ENCODE measurements around the gene TSPAN10. TPM values are rescaled to one million over a fixed set of nuclear protein-coding genes. Genes with fewer than 3 reads are reported as not detected.

The TSPAN10 gene
- total and polyA plus RNA-seq, 7 experiments from 2014 or later = 0.32 to 1.9 (median 0.51) TPM

GRCh38 chr17:81659038-81659437 lies 22.0 kb downstream of the TSPAN10 start:
- H3K9me3 Mint-ChIP-seq = no peaks in the 10 kb centered on the region
- H3K9me3 ChIP-seq (ENCODE audit: control insufficient read depth in 2 of 3, low read length in 3 of 3) = no peaks in the 10 kb centered on the region
- H3K27me3 Mint-ChIP-seq = no peaks in the 10 kb centered on the region
- no peaks in the 10 kb centered on the region for H3K36me3 ChIP-seq (ENCODE audit: control insufficient read depth in 2 of 3, insufficient read depth in 3 of 3, low read length in 3 of 3)
- no peak overlapping the region for H3K4me3 ChIP-seq (ENCODE audit: low read length)
- intact Hi-C loops (cut with micrococcal nuclease) = no loop called here
- CTCF ChIA-PET = no interaction called here
- H3K27ac Mint-ChIP-seq = no peak overlapping the region
- no peak overlapping the region for H3K27ac ChIP-seq (ENCODE audit: low read depth, low read length)
- ATAC-seq (no peak), DNase-seq (no peak)
- H3K27me3 ChIP-seq (ENCODE audit: control insufficient read depth in 2 of 2, insufficient read depth in 2 of 2, low read length in 2 of 2) = no peaks in the 10 kb centered on the region
- H3K4me1 ChIP-seq (ENCODE audit: control insufficient read depth in 2 of 2, insufficient read depth in 2 of 2, low read length in 2 of 2) = peaks cover 15 to 19% of the 10 kb centered on the region in 2 donors
- peaks cover 1 to 35% (median 23%) of the 10 kb centered on the region in 7 donors for H3K4me1 Mint-ChIP-seq
- H3K4me3 Mint-ChIP-seq = no peak overlapping the region
- peaks cover 0 to 2% (median 0%) of the 10 kb centered on the region in 5 donors for H3K36me3 Mint-ChIP-seq
- POLR2A ChIA-PET = no interaction called here

- Mint-ChIP-seq H3K4me1 (peaks cover 0 to 43% (median 27%) of the 10 kb centered on the region in 7 donors), H3K9me3 (no peaks in the 10 kb centered on the region), H3K27ac (peak overlapping the region in 2 of 9 donors; percentile 28 to 84), H3K36me3 (peaks cover 0 to 2% (median 0%) of the 10 kb centered on the region in 5 donors), H3K27me3 (no peaks in the 10 kb centered on the region), H3K4me3 (no peak overlapping the region)
- ChIA-PET CTCF (no interaction called here), POLR2A (interaction anchor here (1.0 to 1.2 kb wide), 2 partner anchors 29 to 175 kb away, joined by 3 to 5 read pairs; no protein-coding TSS in a partner anchor)
- peaks cover 0 to 6% (median 3%) of the 10 kb centered on the region in 3 experiments for H3K36me3 ChIP-seq (ENCODE audit: control insufficient read depth in 2 of 3, insufficient read depth in 3 of 3, low read length in 3 of 3)
- no peaks in the 10 kb centered on the region for H3K9me3 ChIP-seq (ENCODE audit: control insufficient read depth in 2 of 3, low read length in 3 of 3)
- H3K27ac ChIP-seq (ENCODE audit: low read depth, low read length) = no peak overlapping the region
- H3K4me1 ChIP-seq (ENCODE audit: control insufficient read depth in 2 of 2, insufficient read depth in 2 of 2, low read length in 2 of 2) = peaks cover 22 to 28% of the 10 kb centered on the region in 2 donors
- no peaks in the 10 kb centered on the region for H3K27me3 ChIP-seq (ENCODE audit: control insufficient read depth in 2 of 2, insufficient read depth in 2 of 2, low read length in 2 of 2)
- no peak overlapping the region for H3K4me3 ChIP-seq (ENCODE audit: low read length)
- ATAC-seq (no peak), DNase-seq (no peak)
- intact Hi-C loops (cut with micrococcal nuclease) = no loop called here
Observed at GRCh38 chr17:81660441-81660840, 23.4 kb downstream of the TSPAN10 start.

GRCh38 chr17:81662002-81662401 lies 25.0 kb downstream of the TSPAN10 start:
- H3K27ac ChIP-seq (ENCODE audit: low read depth, low read length) = peak overlapping the region; percentile 50
- no peak for DNase-seq
- H3K36me3 Mint-ChIP-seq = peaks cover 0 to 13% (median 0%) of the 10 kb centered on the region in 5 donors
- POLR2A ChIA-PET = interaction anchor here (0.6 to 2.7 kb wide), 7 partner anchors 9 to 271 kb away, joined by 3 to 12 read pairs (median 6); partner anchors contain the start of genes ARL16, FAAP100, HGS and MRPL12
- peaks cover 7 to 56% (median 31%) of the 10 kb centered on the region in 7 donors for H3K4me1 Mint-ChIP-seq
- peak overlapping the region in 1 of 10 donors; percentile 81 for H3K4me3 Mint-ChIP-seq
- no peak overlapping the region for H3K4me3 ChIP-seq (ENCODE audit: low read length)
- H3K4me1 ChIP-seq (ENCODE audit: control insufficient read depth in 2 of 2, insufficient read depth in 2 of 2, low read length in 2 of 2) = peaks cover 27 to 34% of the 10 kb centered on the region in 2 donors
- no peaks in the 10 kb centered on the region for H3K9me3 Mint-ChIP-seq
- H3K27me3 Mint-ChIP-seq = no peaks in the 10 kb centered on the region
- no peaks in the 10 kb centered on the region for H3K9me3 ChIP-seq (ENCODE audit: control insufficient read depth in 2 of 3, low read length in 3 of 3)
- CTCF ChIA-PET = interaction anchor here (1.3 kb wide), 1 partner anchor 17 kb away, joined by 3 read pairs; no protein-coding TSS in a partner anchor
- no peak for ATAC-seq
- H3K27ac Mint-ChIP-seq = peak overlapping the region in 6 of 9 donors; percentile 20 to 93 (median 91)
- H3K27me3 ChIP-seq (ENCODE audit: control insufficient read depth in 2 of 2, insufficient read depth in 2 of 2, low read length in 2 of 2) = no peaks in the 10 kb centered on the region
- intact Hi-C loops (cut with micrococcal nuclease) = no loop called here
- H3K36me3 ChIP-seq (ENCODE audit: control insufficient read depth in 2 of 3, insufficient read depth in 3 of 3, low read length in 3 of 3) = peaks cover 0 to 16% (median 3%) of the 10 kb centered on the region in 3 experiments

GRCh38 chr17:81664051-81664470 lies 27.1 kb downstream of the TSPAN10 start:
- POLR2A ChIA-PET = interaction anchor here (1.0 to 2.7 kb wide), 7 partner anchors 12 to 151 kb away, joined by 3 to 12 read pairs (median 4); partner anchors contain the start of genes ACTG1, ARL16, FAAP100 and HGS
- peaks cover 0 to 17% (median 3%) of the 10 kb centered on the region in 3 experiments for H3K36me3 ChIP-seq (ENCODE audit: control insufficient read depth in 2 of 3, insufficient read depth in 3 of 3, low read length in 3 of 3)
- ATAC-seq (no peak), DNase-seq (no peak)
- Mint-ChIP-seq H3K4me3 (peak overlapping the region in 4 of 10 donors; percentile 21 to 81 (median 40)), H3K27me3 (no peaks in the 10 kb centered on the region), H3K27ac (peak overlapping the region in 4 of 9 donors; percentile 38 to 93 (median 52)), H3K9me3 (no peaks in the 10 kb centered on the region), H3K36me3 (peaks cover 0 to 23% (median 0%) of the 10 kb centered on the region in 5 donors), H3K4me1 (peaks cover 17 to 68% (median 42%) of the 10 kb centered on the region in 7 donors)
- H3K4me1 ChIP-seq (ENCODE audit: control insufficient read depth in 2 of 2, insufficient read depth in 2 of 2, low read length in 2 of 2) = peaks cover 35 to 50% of the 10 kb centered on the region in 2 donors
- no peaks in the 10 kb centered on the region for H3K27me3 ChIP-seq (ENCODE audit: control insufficient read depth in 2 of 2, insufficient read depth in 2 of 2, low read length in 2 of 2)
- H3K27ac ChIP-seq (ENCODE audit: low read depth, low read length) = peak overlapping the region; percentile 28
- H3K4me3 ChIP-seq (ENCODE audit: low read length) = no peak overlapping the region
- intact Hi-C loops (cut with micrococcal nuclease) = no loop called here
- CTCF ChIA-PET = no interaction called here
- H3K9me3 ChIP-seq (ENCODE audit: control insufficient read depth in 2 of 3, low read length in 3 of 3) = no peaks in the 10 kb centered on the region

- Histone ChIP-seq H3K4me1 (ENCODE audit: control insufficient read depth in 2 of 2, insufficient read depth in 2 of 2, low read length in 2 of 2) (peaks cover 35 to 50% of the 10 kb centered on the region in 2 donors), H3K4me3 (ENCODE audit: low read length) (peak overlapping the region; percentile 86), H3K9me3 (ENCODE audit: control insufficient read depth in 2 of 3, low read length in 3 of 3) (no peaks in the 10 kb centered on the region), H3K27ac (ENCODE audit: low read depth, low read length) (peak overlapping the region; percentile 93), H3K36me3 (ENCODE audit: control insufficient read depth in 2 of 3, insufficient read depth in 3 of 3, low read length in 3 of 3) (peaks cover 2 to 31% (median 7%) of the 10 kb centered on the region in 3 experiments), H3K27me3 (ENCODE audit: control insufficient read depth in 2 of 2, insufficient read depth in 2 of 2, low read length in 2 of 2) (no peaks in the 10 kb centered on the region)
- ChIA-PET POLR2A (interaction anchor here (0.7 to 3.0 kb wide), 9 partner anchors 8 to 227 kb away, joined by 3 to 26 read pairs (median 3); partner anchors contain the start of genes ANAPC11, ARL16, HGS and MRPL12), CTCF (interaction anchor here (0.5 kb wide), 1 partner anchor 215 kb away, joined by 3 read pairs; no protein-coding TSS in a partner anchor)
- H3K27ac Mint-ChIP-seq = peak overlapping the region; percentile 84 to 97 (median 92)
- DNase-seq = peak in 5 of 9 donors; percentile 19 to 56 (median 29)
- intact Hi-C loops (cut with micrococcal nuclease) = loop anchor here (1.0 to 5.0 kb wide), 8 partner anchors 17 to 197 kb away; partner anchors contain the start of genes ARL16 (in 2 of the 2), MRPL12 (in 2 of the 2), NPLOC4 (in 2 of the 2) and TSPAN10 (in 2 of the 2)
- peak overlapping the region; percentile 88 to 99 (median 94) for H3K4me3 Mint-ChIP-seq
- H3K4me1 Mint-ChIP-seq = peaks cover 17 to 68% (median 43%) of the 10 kb centered on the region in 7 donors
- no peak for ATAC-seq
- H3K36me3 Mint-ChIP-seq = peaks cover 0 to 23% (median 3%) of the 10 kb centered on the region in 5 donors
- H3K9me3 Mint-ChIP-seq = peaks cover 0 to 2% (median 0%) of the 10 kb centered on the region in 11 donors
- no peaks in the 10 kb centered on the region for H3K27me3 Mint-ChIP-seq
Observed at GRCh38 chr17:81665205-81666091, 28.5 kb downstream of the TSPAN10 start.

- Histone ChIP-seq H3K4me1 (ENCODE audit: control insufficient read depth in 2 of 2, insufficient read depth in 2 of 2, low read length in 2 of 2) (peaks cover 35 to 50% of the 10 kb centered on the region in 2 donors), H3K27ac (ENCODE audit: low read depth, low read length) (peak overlapping the region; percentile 93), H3K36me3 (ENCODE audit: control insufficient read depth in 2 of 3, insufficient read depth in 3 of 3, low read length in 3 of 3) (peaks cover 4 to 35% (median 9%) of the 10 kb centered on the region in 3 experiments), H3K27me3 (ENCODE audit: control insufficient read depth in 2 of 2, insufficient read depth in 2 of 2, low read length in 2 of 2) (no peaks in the 10 kb centered on the region), H3K9me3 (ENCODE audit: control insufficient read depth in 2 of 3, low read length in 3 of 3) (no peaks in the 10 kb centered on the region), H3K4me3 (ENCODE audit: low read length) (peak overlapping the region; percentile 86)
- Mint-ChIP-seq H3K9me3 (peaks cover 0 to 2% (median 0%) of the 10 kb centered on the region in 11 donors), H3K4me1 (peaks cover 17 to 64% (median 43%) of the 10 kb centered on the region in 7 donors), H3K27me3 (no peaks in the 10 kb centered on the region), H3K36me3 (peaks cover 0 to 23% (median 3%) of the 10 kb centered on the region in 5 donors), H3K4me3 (peak overlapping the region; percentile 88 to 99 (median 94)), H3K27ac (peak overlapping the region; percentile 84 to 97 (median 92))
- ATAC-seq (no peak), DNase-seq (no peak)
- ChIA-PET POLR2A (interaction anchor here (0.7 to 3.0 kb wide), 9 partner anchors 9 to 226 kb away, joined by 3 to 26 read pairs (median 3); partner anchors contain the start of genes ANAPC11, ARL16, HGS and MRPL12), CTCF (interaction anchor here (0.5 kb wide), 1 partner anchor 214 kb away, joined by 3 read pairs; no protein-coding TSS in a partner anchor)
- intact Hi-C loops (cut with micrococcal nuclease) = loop anchor here (1.0 to 5.0 kb wide), 8 partner anchors 17 to 196 kb away; partner anchors contain the start of genes ARL16 (in 2 of the 2), MRPL12 (in 2 of the 2), NPLOC4 (in 2 of the 2) and TSPAN10 (in 2 of the 2)
Observed at GRCh38 chr17:81666092-81666341, 29.0 kb downstream of the TSPAN10 start.
